ENCODE measurements around the gene SMAD6. TPM values are rescaled to one million over a fixed set of nuclear protein-coding genes. Genes with fewer than 3 reads are reported as not detected.

The SMAD6 gene
- total RNA-seq, 1 experiment from 2014 or later, result 6.6 TPM

GRCh38 chr15:66709884-66710283 lies 7.8 kb downstream of the SMAD6 start:
- no peaks in the 10 kb centered on the region for H3K27me3 ChIP-seq (ENCODE audit: insufficient read depth, low read length)
- intact Hi-C loops (cut with micrococcal nuclease), result no loop called here
- CTCF ChIA-PET, result interaction anchor here (1.2 kb wide), 1 partner anchor 11 kb away, joined by 3 read pairs; no protein-coding TSS in a partner anchor
- RAD21 ChIA-PET (ENCODE audit: low non-redundant PET in 1 of 2, low total read pairs in 2 of 2, uncharacterized antibody in 2 of 2, unreplicated experiment in 2 of 2), result no interaction called here
- H3K36me3 ChIP-seq (ENCODE audit: control insufficient read depth in 1 of 2, insufficient read depth in 2 of 2, low read length in 2 of 2), result no peaks in the 10 kb centered on the region
- DNase-seq (ENCODE audit: low read depth, low spot score), result no peak
- no peaks in the 10 kb centered on the region for H3K9me2 ChIP-seq (ENCODE audit: insufficient read depth)
- POLR2A ChIA-PET, result interaction anchor here (1.6 kb wide), 1 partner anchor 8 kb away, joined by 4 read pairs; the partner anchor contains the start of gene SMAD6
- no peaks in the 10 kb centered on the region for H4K20me1 ChIP-seq (ENCODE audit: insufficient read depth)
- no peak overlapping the region for H2AFZ ChIP-seq (ENCODE audit: low read depth, low read length, poor library complexity, severe bottlenecking)
- H3K9me3 ChIP-seq (ENCODE audit: control insufficient read depth in 1 of 2, insufficient read depth in 1 of 2, low read depth in 1 of 2, low read length in 2 of 2), result no peaks in the 10 kb centered on the region
- peaks cover 7% of the 10 kb centered on the region; the same call in 1 of the 2 replicates for H3K79me2 ChIP-seq (ENCODE audit: insufficient read depth, low read length)
- H3K4me1 ChIP-seq (ENCODE audit: control insufficient read depth in 1 of 2, insufficient read depth in 2 of 2, low read length in 2 of 2), result peaks cover 42 to 53% of the 10 kb centered on the region in 2 experiments
- ATAC-seq, result no peak
- TF ChIP-seq YY1 (IDR thresholded peaks at IDR 0.05; ENCODE audit: extremely low read depth, insufficient replicate concordance, low read depth, low read length) (no peak), ZBTB33 (IDR thresholded peaks at IDR 0.05; ENCODE audit: extremely low read depth, insufficient replicate concordance, low read length) (no peak), ELF1 (IDR thresholded peaks at IDR 0.05; ENCODE audit: borderline replicate concordance, low read depth) (no peak), SRF (IDR thresholded peaks at IDR 0.05; ENCODE audit: low read depth) (no peak), EZH2phosphoT487 (IDR thresholded peaks at IDR 0.05; ENCODE audit: borderline replicate concordance) (no peak), POLR2A (IDR thresholded peaks at IDR 0.05; ENCODE audit: borderline replicate concordance, extremely low read depth, insufficient read depth, insufficient read length) (no peak), ATF3 (IDR thresholded peaks at IDR 0.05) (no peak), FOSL1 (IDR thresholded peaks at IDR 0.05; ENCODE audit: low read depth) (no peak), CBX3 (IDR thresholded peaks at IDR 0.05; ENCODE audit: low read depth) (no peak), TCF7L2 (IDR thresholded peaks at IDR 0.05; ENCODE audit: borderline replicate concordance, extremely low read depth, insufficient read depth, insufficient read length) (no peak), ZNF274 (IDR thresholded peaks at IDR 0.05; ENCODE audit: low read depth, low read length) (no peak), MAX (IDR thresholded peaks at IDR 0.05) (no peak), CTCF (IDR thresholded peaks at IDR 0.05 in 2 of 3, conservative IDR thresholded peaks at IDR 0.05 in 1 of 3; ENCODE audit: borderline replicate concordance in 1 of 3, insufficient read depth in 1 of 3, low read depth in 2 of 3, low read length in 2 of 3) (no peak), SP1 (IDR thresholded peaks at IDR 0.05; ENCODE audit: low read depth) (no peak), RAD21 (IDR thresholded peaks at IDR 0.05; ENCODE audit: low read depth) (no peak), CEBPB (IDR thresholded peaks at IDR 0.05; ENCODE audit: low read depth) (no peak), REST (IDR thresholded peaks at IDR 0.05; ENCODE audit: low read depth) (no peak), POLR2AphosphoS5 (IDR thresholded peaks at IDR 0.05; ENCODE audit: low read depth, low read length) (no peak), SIN3A (IDR thresholded peaks at IDR 0.05; ENCODE audit: low read depth) (no peak)
- no peak overlapping the region for H3K4me2 ChIP-seq (ENCODE audit: low read length)
- no peak overlapping the region for H3K27ac ChIP-seq (ENCODE audit: low read depth, low read length)
- no peak overlapping the region for H3K4me3 ChIP-seq (replicated peaks in 1 of 2; ENCODE audit: low read depth in 1 of 2, low read length in 2 of 2)
- no TSS peak for BruUV-seq (replicated peaks)
- H3K9ac ChIP-seq (ENCODE audit: low read length), result no peak overlapping the region

Measured in HCT116 (cell line).